ENCODE data around the gene MRGPRD. TPM values are rescaled to one million over a fixed set of nuclear protein-coding genes. Genes with fewer than 3 reads are reported as not detected.

MRGPRD gene
- total RNA-seq, 1 experiment from 2014 or later = not detected

DNA sequence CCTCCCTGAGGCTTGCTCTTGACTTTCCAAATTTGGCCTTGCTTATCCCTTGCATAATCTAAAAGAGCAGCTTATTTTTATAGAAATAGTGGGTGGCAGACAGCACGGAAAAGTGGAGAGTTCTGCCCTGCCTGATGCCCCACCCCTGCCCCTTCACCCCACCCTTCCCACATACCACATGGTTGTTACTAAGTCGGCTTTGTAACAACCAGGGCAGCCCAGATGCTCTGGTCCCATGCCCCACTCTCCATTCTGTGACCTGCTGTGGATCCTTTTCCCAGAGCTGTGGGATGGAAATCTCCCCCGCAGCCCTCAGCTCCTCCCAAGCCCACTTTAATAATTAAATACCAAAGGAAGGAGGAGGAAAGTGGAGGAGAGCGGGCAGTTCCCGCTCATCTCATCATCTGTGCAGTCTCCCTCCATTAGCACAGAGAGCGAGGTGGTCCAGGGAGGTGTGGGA lies 21.4 kb upstream of the MRGPRD start:
- ChIA-PET CTCF (interaction anchor here (0.7 to 3.2 kb wide), 8 partner anchors 10 to 529 kb away, joined by 3 to 14 read pairs (median 4); no protein-coding TSS in a partner anchor), POLR2A (interaction anchor here (1.0 kb wide), 1 partner anchor 13 kb away, joined by 4 read pairs; no protein-coding TSS in a partner anchor)
- DNase-seq (ENCODE audit: low spot score) (peak; percentile 1), ATAC-seq (no peak)
- Mint-ChIP-seq H3K27me3 (ENCODE audit: low read depth) (no peaks in the 10 kb centered on the region), H3K4me1 (peaks cover 3% of the 10 kb centered on the region; the same call in 1 of the 2 replicates), H3K36me3 (no peaks in the 10 kb centered on the region), H3K27ac (no peak overlapping the region), H3K9me3 (no peaks in the 10 kb centered on the region), H3K4me3 (no peak overlapping the region)
- TF ChIP-seq, protein P1, sequence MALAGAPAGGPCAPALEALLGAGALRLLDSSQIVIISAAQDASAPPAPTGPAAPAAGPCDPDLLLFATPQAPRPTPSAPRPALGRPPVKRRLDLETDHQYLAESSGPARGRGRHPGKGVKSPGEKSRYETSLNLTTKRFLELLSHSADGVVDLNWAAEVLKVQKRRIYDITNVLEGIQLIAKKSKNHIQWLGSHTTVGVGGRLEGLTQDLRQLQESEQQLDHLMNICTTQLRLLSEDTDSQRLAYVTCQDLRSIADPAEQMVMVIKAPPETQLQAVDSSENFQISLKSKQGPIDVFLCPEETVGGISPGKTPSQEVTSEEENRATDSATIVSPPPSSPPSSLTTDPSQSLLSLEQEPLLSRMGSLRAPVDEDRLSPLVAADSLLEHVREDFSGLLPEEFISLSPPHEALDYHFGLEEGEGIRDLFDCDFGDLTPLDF (CRISPR knock-in tag; IDR thresholded peaks at IDR 0.05) = no peak
- TF ChIP-seq CREB1 (CRISPR knock-in tag; IDR thresholded peaks at IDR 0.05) = no peak
- no peak for TF ChIP-seq SP1 (CRISPR knock-in tag; conservative IDR thresholded peaks at IDR 0.05)
- TF ChIP-seq, protein P2, sequence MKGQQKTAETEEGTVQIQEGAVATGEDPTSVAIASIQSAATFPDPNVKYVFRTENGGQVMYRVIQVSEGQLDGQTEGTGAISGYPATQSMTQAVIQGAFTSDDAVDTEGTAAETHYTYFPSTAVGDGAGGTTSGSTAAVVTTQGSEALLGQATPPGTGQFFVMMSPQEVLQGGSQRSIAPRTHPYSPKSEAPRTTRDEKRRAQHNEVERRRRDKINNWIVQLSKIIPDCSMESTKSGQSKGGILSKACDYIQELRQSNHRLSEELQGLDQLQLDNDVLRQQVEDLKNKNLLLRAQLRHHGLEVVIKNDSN (CRISPR knock-in tag; IDR thresholded peaks at IDR 0.05) = no peak
- no peak for TF ChIP-seq FOXJ3 (CRISPR knock-in tag; IDR thresholded peaks at IDR 0.05; ENCODE audit: borderline replicate concordance)
- no peak for TF ChIP-seq ETV6 (CRISPR knock-in tag; IDR thresholded peaks at IDR 0.05)
- TF ChIP-seq, protein P3, sequence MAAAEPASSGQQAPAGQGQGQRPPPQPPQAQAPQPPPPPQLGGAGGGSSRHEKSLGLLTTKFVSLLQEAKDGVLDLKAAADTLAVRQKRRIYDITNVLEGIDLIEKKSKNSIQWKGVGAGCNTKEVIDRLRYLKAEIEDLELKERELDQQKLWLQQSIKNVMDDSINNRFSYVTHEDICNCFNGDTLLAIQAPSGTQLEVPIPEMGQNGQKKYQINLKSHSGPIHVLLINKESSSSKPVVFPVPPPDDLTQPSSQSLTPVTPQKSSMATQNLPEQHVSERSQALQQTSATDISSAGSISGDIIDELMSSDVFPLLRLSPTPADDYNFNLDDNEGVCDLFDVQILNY (CRISPR knock-in tag; IDR thresholded peaks at IDR 0.05) = no peak
- no peak for TF ChIP-seq MYBL2 (CRISPR knock-in tag; IDR thresholded peaks at IDR 0.05)
- TF ChIP-seq, protein P4, sequence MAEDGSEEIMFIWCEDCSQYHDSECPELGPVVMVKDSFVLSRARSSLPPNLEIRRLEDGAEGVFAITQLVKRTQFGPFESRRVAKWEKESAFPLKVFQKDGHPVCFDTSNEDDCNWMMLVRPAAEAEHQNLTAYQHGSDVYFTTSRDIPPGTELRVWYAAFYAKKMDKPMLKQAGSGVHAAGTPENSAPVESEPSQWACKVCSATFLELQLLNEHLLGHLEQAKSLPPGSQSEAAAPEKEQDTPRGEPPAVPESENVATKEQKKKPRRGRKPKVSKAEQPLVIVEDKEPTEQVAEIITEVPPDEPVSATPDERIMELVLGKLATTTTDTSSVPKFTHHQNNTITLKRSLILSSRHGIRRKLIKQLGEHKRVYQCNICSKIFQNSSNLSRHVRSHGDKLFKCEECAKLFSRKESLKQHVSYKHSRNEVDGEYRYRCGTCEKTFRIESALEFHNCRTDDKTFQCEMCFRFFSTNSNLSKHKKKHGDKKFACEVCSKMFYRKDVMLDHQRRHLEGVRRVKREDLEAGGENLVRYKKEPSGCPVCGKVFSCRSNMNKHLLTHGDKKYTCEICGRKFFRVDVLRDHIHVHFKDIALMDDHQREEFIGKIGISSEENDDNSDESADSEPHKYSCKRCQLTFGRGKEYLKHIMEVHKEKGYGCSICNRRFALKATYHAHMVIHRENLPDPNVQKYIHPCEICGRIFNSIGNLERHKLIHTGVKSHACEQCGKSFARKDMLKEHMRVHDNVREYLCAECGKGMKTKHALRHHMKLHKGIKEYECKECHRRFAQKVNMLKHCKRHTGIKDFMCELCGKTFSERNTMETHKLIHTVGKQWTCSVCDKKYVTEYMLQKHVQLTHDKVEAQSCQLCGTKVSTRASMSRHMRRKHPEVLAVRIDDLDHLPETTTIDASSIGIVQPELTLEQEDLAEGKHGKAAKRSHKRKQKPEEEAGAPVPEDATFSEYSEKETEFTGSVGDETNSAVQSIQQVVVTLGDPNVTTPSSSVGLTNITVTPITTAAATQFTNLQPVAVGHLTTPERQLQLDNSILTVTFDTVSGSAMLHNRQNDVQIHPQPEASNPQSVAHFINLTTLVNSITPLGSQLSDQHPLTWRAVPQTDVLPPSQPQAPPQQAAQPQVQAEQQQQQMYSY (CRISPR knock-in tag; IDR thresholded peaks at IDR 0.05) = no peak
- TF ChIP-seq, protein P5, sequence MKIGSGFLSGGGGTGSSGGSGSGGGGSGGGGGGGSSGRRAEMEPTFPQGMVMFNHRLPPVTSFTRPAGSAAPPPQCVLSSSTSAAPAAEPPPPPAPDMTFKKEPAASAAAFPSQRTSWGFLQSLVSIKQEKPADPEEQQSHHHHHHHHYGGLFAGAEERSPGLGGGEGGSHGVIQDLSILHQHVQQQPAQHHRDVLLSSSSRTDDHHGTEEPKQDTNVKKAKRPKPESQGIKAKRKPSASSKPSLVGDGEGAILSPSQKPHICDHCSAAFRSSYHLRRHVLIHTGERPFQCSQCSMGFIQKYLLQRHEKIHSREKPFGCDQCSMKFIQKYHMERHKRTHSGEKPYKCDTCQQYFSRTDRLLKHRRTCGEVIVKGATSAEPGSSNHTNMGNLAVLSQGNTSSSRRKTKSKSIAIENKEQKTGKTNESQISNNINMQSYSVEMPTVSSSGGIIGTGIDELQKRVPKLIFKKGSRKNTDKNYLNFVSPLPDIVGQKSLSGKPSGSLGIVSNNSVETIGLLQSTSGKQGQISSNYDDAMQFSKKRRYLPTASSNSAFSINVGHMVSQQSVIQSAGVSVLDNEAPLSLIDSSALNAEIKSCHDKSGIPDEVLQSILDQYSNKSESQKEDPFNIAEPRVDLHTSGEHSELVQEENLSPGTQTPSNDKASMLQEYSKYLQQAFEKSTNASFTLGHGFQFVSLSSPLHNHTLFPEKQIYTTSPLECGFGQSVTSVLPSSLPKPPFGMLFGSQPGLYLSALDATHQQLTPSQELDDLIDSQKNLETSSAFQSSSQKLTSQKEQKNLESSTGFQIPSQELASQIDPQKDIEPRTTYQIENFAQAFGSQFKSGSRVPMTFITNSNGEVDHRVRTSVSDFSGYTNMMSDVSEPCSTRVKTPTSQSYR (CRISPR knock-in tag; IDR thresholded peaks at IDR 0.05) = no peak

DNA sequence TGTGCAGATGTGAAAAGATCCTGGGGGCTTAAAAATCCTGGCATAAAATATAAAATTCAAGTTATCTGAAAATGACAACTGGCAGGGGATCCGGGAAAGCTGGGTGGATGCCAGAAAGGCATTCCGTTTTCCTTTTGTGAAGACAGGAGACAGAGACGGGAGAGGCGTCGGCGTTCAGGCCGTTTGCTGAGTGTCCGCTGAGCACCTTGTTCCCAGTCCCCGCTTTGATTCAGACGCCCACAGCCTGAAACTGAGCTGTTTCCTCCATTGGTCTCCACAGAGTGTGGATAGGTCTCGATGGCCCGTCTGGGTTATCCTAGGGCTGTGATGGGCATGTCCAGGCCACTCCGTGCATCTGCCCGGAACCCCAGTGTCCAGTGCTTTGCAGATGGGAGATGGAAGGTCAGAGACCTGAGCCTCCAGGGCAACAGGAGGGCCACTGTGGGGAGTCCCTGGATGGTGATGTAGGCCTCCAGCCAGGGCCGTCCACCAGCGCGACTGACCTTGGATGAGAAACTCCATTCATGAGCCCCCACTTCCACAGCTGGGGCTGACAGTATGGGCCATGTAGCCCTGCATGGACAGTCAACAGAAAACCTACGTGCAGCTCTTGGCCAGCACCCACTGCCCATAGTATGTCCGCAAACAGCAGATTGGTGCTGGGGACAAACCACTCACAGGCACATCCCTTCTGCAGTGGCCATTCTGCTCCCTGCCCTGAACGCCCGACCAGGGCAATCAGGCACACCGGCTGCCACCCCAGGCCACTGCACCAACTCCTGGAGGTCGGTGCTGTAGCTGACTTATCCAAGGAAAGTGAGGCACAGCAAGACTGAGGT lies 20.7 kb upstream of the MRGPRD start:
- no peak overlapping the region for H3K4me3 Mint-ChIP-seq
- H3K27ac Mint-ChIP-seq = no peak overlapping the region
- DNase-seq (ENCODE audit: low spot score) = peak; percentile 8
- H3K9me3 Mint-ChIP-seq = no peaks in the 10 kb centered on the region
- POLR2A ChIA-PET = no interaction called here
- ATAC-seq = no peak
- no peaks in the 10 kb centered on the region for H3K27me3 Mint-ChIP-seq (ENCODE audit: low read depth)
- CTCF ChIA-PET = interaction anchor here (0.9 to 3.2 kb wide), 8 partner anchors 9 to 130 kb away, joined by 3 to 14 read pairs (median 4); partner anchors contain the start of gene TPCN2
- H3K4me1 Mint-ChIP-seq = peaks cover 3% of the 10 kb centered on the region; the same call in 1 of the 2 replicates
- H3K36me3 Mint-ChIP-seq = no peaks in the 10 kb centered on the region
- TF ChIP-seq TP53 (CRISPR knock-in tag; IDR thresholded peaks at IDR 0.05) (no peak), ZNF232 (CRISPR knock-in tag; IDR thresholded peaks at IDR 0.05) (no peak), NR3C1 (CRISPR knock-in tag; conservative IDR thresholded peaks at IDR 0.05; ENCODE audit: low read depth) (no peak), NFATC4 (CRISPR knock-in tag; IDR thresholded peaks at IDR 0.05) (no peak), SOX15 (CRISPR knock-in tag; IDR thresholded peaks at IDR 0.05) (no peak), SMAD3 (CRISPR knock-in tag; IDR thresholded peaks at IDR 0.05; ENCODE audit: borderline replicate concordance) (no peak), NFE2L1 (CRISPR knock-in tag; IDR thresholded peaks at IDR 0.05) (no peak), CREB1 (CRISPR knock-in tag; IDR thresholded peaks at IDR 0.05) (no peak)
- TF ChIP-seq, protein P6, sequence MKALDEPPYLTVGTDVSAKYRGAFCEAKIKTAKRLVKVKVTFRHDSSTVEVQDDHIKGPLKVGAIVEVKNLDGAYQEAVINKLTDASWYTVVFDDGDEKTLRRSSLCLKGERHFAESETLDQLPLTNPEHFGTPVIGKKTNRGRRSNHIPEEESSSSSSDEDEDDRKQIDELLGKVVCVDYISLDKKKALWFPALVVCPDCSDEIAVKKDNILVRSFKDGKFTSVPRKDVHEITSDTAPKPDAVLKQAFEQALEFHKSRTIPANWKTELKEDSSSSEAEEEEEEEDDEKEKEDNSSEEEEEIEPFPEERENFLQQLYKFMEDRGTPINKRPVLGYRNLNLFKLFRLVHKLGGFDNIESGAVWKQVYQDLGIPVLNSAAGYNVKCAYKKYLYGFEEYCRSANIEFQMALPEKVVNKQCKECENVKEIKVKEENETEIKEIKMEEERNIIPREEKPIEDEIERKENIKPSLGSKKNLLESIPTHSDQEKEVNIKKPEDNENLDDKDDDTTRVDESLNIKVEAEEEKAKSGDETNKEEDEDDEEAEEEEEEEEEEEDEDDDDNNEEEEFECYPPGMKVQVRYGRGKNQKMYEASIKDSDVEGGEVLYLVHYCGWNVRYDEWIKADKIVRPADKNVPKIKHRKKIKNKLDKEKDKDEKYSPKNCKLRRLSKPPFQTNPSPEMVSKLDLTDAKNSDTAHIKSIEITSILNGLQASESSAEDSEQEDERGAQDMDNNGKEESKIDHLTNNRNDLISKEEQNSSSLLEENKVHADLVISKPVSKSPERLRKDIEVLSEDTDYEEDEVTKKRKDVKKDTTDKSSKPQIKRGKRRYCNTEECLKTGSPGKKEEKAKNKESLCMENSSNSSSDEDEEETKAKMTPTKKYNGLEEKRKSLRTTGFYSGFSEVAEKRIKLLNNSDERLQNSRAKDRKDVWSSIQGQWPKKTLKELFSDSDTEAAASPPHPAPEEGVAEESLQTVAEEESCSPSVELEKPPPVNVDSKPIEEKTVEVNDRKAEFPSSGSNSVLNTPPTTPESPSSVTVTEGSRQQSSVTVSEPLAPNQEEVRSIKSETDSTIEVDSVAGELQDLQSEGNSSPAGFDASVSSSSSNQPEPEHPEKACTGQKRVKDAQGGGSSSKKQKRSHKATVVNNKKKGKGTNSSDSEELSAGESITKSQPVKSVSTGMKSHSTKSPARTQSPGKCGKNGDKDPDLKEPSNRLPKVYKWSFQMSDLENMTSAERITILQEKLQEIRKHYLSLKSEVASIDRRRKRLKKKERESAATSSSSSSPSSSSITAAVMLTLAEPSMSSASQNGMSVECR (CRISPR knock-in tag; IDR thresholded peaks at IDR 0.05; ENCODE audit: borderline replicate concordance) = no peak
- TF ChIP-seq, protein P7, sequence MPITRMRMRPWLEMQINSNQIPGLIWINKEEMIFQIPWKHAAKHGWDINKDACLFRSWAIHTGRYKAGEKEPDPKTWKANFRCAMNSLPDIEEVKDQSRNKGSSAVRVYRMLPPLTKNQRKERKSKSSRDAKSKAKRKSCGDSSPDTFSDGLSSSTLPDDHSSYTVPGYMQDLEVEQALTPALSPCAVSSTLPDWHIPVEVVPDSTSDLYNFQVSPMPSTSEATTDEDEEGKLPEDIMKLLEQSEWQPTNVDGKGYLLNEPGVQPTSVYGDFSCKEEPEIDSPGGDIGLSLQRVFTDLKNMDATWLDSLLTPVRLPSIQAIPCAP (CRISPR knock-in tag; IDR thresholded peaks at IDR 0.05) = no peak

Data from WTC11 (cell line).